Measurements from ENCODE around the gene NRSN2. TPM values are rescaled to one million over a fixed set of nuclear protein-coding genes. Genes with fewer than 3 reads are reported as not detected.

NRSN2 gene
- total and polyA plus RNA-seq, 2 donors (not counting 3 experiments of a cell fraction or from before 2014, with no cell fraction given) = 36.9 to 64.1 TPM

- BruUV-seq (replicated peaks) = no TSS peak
- Histone ChIP-seq H3K27ac (ENCODE audit: insufficient read depth, low read depth, low read length) (no peak overlapping the region), H3K36me3 (ENCODE audit: control insufficient read depth in 2 of 2, extremely low read depth in 1 of 2, insufficient read depth in 2 of 2, low read length in 2 of 2) (peaks cover 3 to 18% of the 10 kb centered on the region in 2 experiments), H2AFZ (ENCODE audit: low read depth, low read length) (no peak overlapping the region), H3K9me3 (replicated peaks; ENCODE audit: control insufficient read depth, insufficient read depth, low read length) (no peaks in the 10 kb centered on the region), H3K9ac (replicated peaks; ENCODE audit: extremely low read depth, insufficient read depth, low read length) (no peak overlapping the region), H3K4me2 (ENCODE audit: insufficient read depth, low read length) (no peak overlapping the region), H3K4me3 (replicated peaks in 1 of 3; ENCODE audit: insufficient read depth in 1 of 3, low read depth in 1 of 3, low read length in 3 of 3) (no peak overlapping the region), H4K20me1 (replicated peaks; ENCODE audit: control insufficient read depth, extremely low read depth, insufficient read depth, low read length) (no peaks in the 10 kb centered on the region), H3K4me1 (ENCODE audit: control insufficient read depth, extremely low read depth, insufficient read depth, low read length) (no peaks in the 10 kb centered on the region), H3K9me1 (replicated peaks; ENCODE audit: control insufficient read depth, extremely low read depth, insufficient read depth, low read length) (no peaks in the 10 kb centered on the region), H3K27me3 (ENCODE audit: control insufficient read depth in 2 of 2, insufficient read depth in 2 of 2, low read length in 2 of 2) (no peaks in the 10 kb centered on the region), H3K79me2 (ENCODE audit: control insufficient read depth, insufficient read depth, low read length) (no peaks in the 10 kb centered on the region)
- no peak for TF ChIP-seq GATA2 (IDR thresholded peaks at IDR 0.05; ENCODE audit: insufficient read depth, insufficient read length, low read depth, low read length)
- TF ChIP-seq JUN (IDR thresholded peaks at IDR 0.05; ENCODE audit: borderline replicate concordance, insufficient read depth, insufficient read length, low read depth) = no peak
- no peak for TF ChIP-seq POLR2A (IDR thresholded peaks at IDR 0.05; ENCODE audit: low read depth, low read length)
- no peak for TF ChIP-seq FOS (IDR thresholded peaks at IDR 0.05; ENCODE audit: borderline replicate concordance, insufficient read depth, low read length)
- no peak for TF ChIP-seq POLR2AphosphoS5 (IDR thresholded peaks at IDR 0.05; ENCODE audit: insufficient read depth, low read depth, low read length)
- no peak for TF ChIP-seq EZH2 (IDR thresholded peaks at IDR 0.05; ENCODE audit: borderline replicate concordance, low read depth, low read length, severe bottlenecking)
- no peak for TF ChIP-seq CTCF (IDR thresholded peaks at IDR 0.05; ENCODE audit: extremely low read depth in 1 of 2, insufficient read depth in 1 of 2, low read depth in 1 of 2, low read length in 2 of 2)
- TF ChIP-seq MYC (IDR thresholded peaks at IDR 0.05; ENCODE audit: low read depth, low read length) = no peak
- TF ChIP-seq MAX (IDR thresholded peaks at IDR 0.05; ENCODE audit: insufficient read depth, insufficient read length) = no peak
- intact Hi-C loops (cut with micrococcal nuclease) = no loop called here
- FAIRE-seq (no peak), DNase-seq (ENCODE audit: low read depth, low spot score) (no peak)
- dilution Hi-C loops (cut with MboI; ENCODE audit: extremely low pct_ligation_motif_present, low sequenced_read_pairs) = no loop called here
- CTCF ChIA-PET = interaction anchor here (1.0 to 2.4 kb wide), 5 partner anchors 8 to 45 kb away, joined by 3 to 10 read pairs (median 3); no protein-coding TSS in a partner anchor
- POLR2A ChIA-PET = interaction anchor here (1.4 kb wide), 1 partner anchor 27 kb away, joined by 6 read pairs; no protein-coding TSS in a partner anchor
These were observed 52.3 kb downstream of the NRSN2 start for GRCh38 chr20:399182-399707.
